ENCODE results near the gene CAPN9. TPM values are rescaled to one million over a fixed set of nuclear protein-coding genes. Genes with fewer than 3 reads are reported as not detected.
"Not testable (repeated sequence)": the region's sequence is repeated elsewhere in the genome, so short reads cannot be mapped to it uniquely, and the experiment has no call there.

The CAPN9 gene
- total RNA-seq, 1 donor from 2014 or later: 0.14 TPM

DNA sequence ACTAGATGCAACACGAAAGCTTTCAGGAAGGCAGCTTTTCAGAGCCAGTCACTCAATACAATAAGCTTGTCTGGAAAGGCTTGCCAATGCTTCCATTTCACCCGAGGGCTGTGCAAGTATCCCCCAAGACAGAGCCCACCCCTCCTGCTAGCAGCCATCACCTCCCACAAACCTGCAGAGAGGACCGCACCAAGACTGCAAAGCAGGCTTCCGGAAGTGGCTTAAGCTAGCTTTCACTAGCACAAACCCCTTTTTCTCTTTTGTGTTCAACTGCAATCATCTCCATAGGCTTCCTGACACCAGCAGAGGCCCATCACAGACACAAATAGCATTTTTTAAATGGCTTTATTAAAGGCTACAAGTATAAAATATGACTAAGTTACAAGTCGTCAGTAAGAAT, 89.6 kb downstream of the CAPN9 start:
- Histone ChIP-seq H3K4me1 (peaks cover 26% of the 10 kb centered on the region), H3K4me3 (no peak overlapping the region), H3K27ac (replicated peaks) (no peak overlapping the region), H3K27me3 (ENCODE audit: low read depth) (no peaks in the 10 kb centered on the region), H3K36me3 (peaks cover 45% of the 10 kb centered on the region), H3K9me3 (replicated peaks) (no peaks in the 10 kb centered on the region)
- TF ChIP-seq, protein P1, sequence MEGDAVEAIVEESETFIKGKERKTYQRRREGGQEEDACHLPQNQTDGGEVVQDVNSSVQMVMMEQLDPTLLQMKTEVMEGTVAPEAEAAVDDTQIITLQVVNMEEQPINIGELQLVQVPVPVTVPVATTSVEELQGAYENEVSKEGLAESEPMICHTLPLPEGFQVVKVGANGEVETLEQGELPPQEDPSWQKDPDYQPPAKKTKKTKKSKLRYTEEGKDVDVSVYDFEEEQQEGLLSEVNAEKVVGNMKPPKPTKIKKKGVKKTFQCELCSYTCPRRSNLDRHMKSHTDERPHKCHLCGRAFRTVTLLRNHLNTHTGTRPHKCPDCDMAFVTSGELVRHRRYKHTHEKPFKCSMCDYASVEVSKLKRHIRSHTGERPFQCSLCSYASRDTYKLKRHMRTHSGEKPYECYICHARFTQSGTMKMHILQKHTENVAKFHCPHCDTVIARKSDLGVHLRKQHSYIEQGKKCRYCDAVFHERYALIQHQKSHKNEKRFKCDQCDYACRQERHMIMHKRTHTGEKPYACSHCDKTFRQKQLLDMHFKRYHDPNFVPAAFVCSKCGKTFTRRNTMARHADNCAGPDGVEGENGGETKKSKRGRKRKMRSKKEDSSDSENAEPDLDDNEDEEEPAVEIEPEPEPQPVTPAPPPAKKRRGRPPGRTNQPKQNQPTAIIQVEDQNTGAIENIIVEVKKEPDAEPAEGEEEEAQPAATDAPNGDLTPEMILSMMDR (IDR thresholded peaks at IDR 0.05; ENCODE audit: borderline replicate concordance): no peak
- intact Hi-C loops (cut with micrococcal nuclease): no loop called here
- DNase-seq: no peak

DNA sequence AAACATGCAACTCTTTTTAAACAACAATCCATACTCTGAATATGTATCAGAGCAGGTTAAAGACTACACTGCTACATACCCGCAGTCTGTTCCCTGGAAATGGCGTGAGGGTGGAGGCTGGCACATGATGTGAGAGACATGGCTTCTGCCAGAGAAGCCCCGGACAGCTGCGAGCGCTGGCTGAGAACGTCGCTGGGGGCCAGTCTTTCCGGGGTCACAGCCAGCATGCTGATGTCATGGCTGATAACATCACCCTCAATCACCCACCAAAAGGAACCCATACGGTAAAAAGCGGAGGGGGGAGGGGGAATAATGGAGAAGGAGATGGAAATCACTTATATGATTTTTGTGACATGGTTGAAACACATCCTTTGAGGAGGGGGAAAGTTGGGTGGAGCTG, 92.0 kb downstream of the CAPN9 start:
- Histone ChIP-seq H3K36me3 (peaks cover 66% of the 10 kb centered on the region), H3K9me3 (replicated peaks) (no peaks in the 10 kb centered on the region), H3K4me1 (peaks cover 34% of the 10 kb centered on the region), H3K4me3 (no peak overlapping the region), H3K27me3 (ENCODE audit: low read depth) (no peaks in the 10 kb centered on the region), H3K27ac (replicated peaks) (no peak overlapping the region)
- DNase-seq: no peak
- intact Hi-C loops (cut with micrococcal nuclease): no loop called here
- TF ChIP-seq, protein P1 (IDR thresholded peaks at IDR 0.05; ENCODE audit: borderline replicate concordance): no peak

DNA sequence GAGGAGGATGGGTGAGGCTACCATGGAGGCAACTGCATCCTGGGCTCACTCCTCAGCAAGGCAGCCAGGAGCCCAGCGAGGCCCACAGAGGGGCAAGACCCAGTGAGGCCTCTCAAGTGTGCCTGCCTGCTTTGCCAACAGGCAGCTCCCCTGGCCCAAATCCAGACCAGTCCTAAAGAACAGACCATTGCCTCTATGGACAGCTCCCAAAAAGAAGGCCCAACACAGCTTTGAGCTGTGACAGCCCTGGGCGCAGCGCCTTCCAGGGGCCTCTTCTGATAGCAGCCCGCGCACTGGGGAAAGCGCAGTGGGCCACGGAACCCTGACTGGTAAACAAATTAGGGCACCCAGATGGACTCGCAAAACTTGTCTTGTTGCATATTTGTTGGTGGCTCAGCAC, 95.6 kb downstream of the CAPN9 start:
- no peaks in the 10 kb centered on the region for H3K27me3 ChIP-seq (ENCODE audit: low read depth)
- H3K4me3 ChIP-seq: no peak overlapping the region
- H3K9me3 ChIP-seq (replicated peaks): no peaks in the 10 kb centered on the region
- DNase-seq: peak; percentile 68
- H3K36me3 ChIP-seq: peaks cover 58% of the 10 kb centered on the region
- TF ChIP-seq, protein P1 (IDR thresholded peaks at IDR 0.05; ENCODE audit: borderline replicate concordance): peak; percentile 7
- peak overlapping the region; percentile 77 for H3K27ac ChIP-seq (replicated peaks)
- H3K4me1 ChIP-seq: peaks cover 43% of the 10 kb centered on the region
- intact Hi-C loops (cut with micrococcal nuclease): no loop called here

DNA sequence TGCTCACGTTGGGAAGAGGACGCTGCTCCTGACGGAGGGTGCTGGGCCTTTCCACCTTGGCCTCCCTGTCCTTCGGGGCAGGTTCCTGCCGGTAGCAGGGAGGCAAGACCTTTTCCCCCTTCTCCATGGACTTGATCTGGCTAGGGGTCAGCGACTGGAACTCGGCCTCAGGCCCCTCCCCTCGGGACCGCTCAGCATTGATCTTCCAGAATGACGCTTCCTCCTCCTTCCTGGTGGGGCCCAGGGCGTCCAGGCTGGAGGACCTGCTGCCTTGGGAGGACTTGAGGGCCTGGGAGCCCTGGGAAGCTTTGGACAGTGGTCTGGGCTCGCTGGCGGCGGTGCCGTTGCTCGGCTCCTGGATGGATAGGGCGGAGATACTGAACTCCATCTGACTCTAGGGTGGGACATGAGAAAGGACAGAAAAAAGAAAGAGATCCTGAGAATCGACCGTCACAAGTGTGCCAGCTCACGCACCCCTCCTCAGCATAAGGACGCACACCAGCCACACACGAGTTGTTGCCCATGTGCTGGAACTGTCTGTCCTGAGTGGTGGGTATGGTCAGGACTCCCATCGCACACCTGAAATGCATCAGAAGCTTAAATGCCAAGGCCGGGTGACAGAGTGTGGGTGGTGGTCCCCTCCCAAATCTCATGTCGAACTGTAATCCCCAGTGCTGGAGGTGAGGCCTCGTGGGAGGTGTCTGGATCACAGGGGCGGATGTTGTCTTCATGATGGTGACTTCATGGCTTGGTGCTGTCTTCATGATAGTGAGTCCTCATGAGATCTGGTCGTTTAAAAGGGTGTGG, 96.5 kb downstream of the CAPN9 start:
- DNase-seq: no peak
- no peaks in the 10 kb centered on the region for H3K27me3 ChIP-seq (ENCODE audit: low read depth)
- intact Hi-C loops (cut with micrococcal nuclease): no loop called here
- peak overlapping the region; percentile 77 for H3K27ac ChIP-seq (replicated peaks)
- no peaks in the 10 kb centered on the region for H3K9me3 ChIP-seq (replicated peaks)
- TF ChIP-seq, protein P1 (IDR thresholded peaks at IDR 0.05; ENCODE audit: borderline replicate concordance): no peak
- no peak overlapping the region for H3K4me3 ChIP-seq
- H3K36me3 ChIP-seq: peaks cover 49% of the 10 kb centered on the region
- H3K4me1 ChIP-seq: peaks cover 52% of the 10 kb centered on the region

DNA sequence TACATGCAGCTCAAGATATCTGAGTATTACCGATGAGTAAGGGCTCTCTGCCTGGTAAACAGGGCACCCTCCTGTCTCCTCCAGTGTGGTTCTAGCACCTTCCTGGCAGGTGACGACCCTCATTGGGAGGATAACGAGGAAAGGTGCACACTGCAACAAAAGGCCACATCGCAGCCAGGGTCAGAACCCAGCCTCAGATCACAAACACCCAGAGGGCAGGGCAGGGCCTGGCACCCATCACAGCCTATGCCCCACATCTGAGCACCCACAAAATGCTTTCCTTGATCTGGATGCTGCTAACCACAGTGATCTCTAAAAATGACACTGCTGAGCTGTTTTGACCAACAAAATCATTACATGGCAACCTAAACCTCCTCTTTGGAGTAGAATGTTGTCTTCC, 97.4 kb downstream of the CAPN9 start:
- Histone ChIP-seq H3K9me3 (replicated peaks) (no peaks in the 10 kb centered on the region), H3K27ac (replicated peaks) (no peak overlapping the region), H3K36me3 (peaks cover 41% of the 10 kb centered on the region), H3K27me3 (ENCODE audit: low read depth) (no peaks in the 10 kb centered on the region), H3K4me1 (peaks cover 61% of the 10 kb centered on the region), H3K4me3 (no peak overlapping the region)
- intact Hi-C loops (cut with micrococcal nuclease): no loop called here
- no peak for DNase-seq
- TF ChIP-seq, protein P1 (IDR thresholded peaks at IDR 0.05; ENCODE audit: borderline replicate concordance): no peak

DNA sequence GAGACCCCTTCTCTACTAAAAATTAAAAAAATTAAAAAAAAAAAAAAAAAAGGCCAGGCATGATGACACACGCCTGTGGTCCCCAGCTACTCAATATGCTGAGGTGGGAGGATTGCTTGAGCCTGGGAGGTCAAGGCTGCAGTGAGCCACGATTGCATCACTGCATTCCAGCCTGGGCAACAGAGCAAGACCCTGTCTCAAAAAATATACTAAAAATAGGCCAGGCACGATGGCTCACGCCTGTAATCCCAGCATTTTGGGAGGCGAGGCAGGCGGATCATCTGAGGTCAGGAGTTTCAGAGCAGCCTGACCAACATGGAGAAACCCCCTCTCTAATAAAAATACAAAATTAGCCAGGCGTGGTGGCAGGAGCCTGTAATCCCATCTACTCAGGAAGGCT, 98.0 kb downstream of the CAPN9 start:
- H3K9me3 ChIP-seq (replicated peaks); H3K4me3 ChIP-seq; H3K27me3 ChIP-seq (ENCODE audit: low read depth); H3K27ac ChIP-seq (replicated peaks); DNase-seq; intact Hi-C loops (cut with micrococcal nuclease): not testable (repeated sequence)
- Histone ChIP-seq H3K4me1 (peaks cover 67% of the 10 kb centered on the region), H3K36me3 (peaks cover 38% of the 10 kb centered on the region)
